HepG2 (cell line): ENCODE results near the gene SNAP29. TPM values are rescaled to one million over a fixed set of nuclear protein-coding genes. Genes with fewer than 3 reads are reported as not detected.

Experiments used
- CC2D1A ChIP-seq: sonication (generic); formaldehyde crosslinking; IDR thresholded peaks from 2 replicates; pipeline ENCODE4 v1.8.1; 2023; ENCODE audit warnings: mild to moderate bottlenecking, missing genetic modification reagents
- CERS6 ChIP-seq: sonication (generic); formaldehyde crosslinking; IDR thresholded peaks from 2 replicates; pipeline ENCODE4 v1.5.0; 2020; ENCODE audit warnings: missing genetic modification reagents
- CSRNP2 ChIP-seq: sonication (generic); formaldehyde crosslinking; conservative IDR thresholded peaks from 2 replicates; pipeline ENCODE4 v1.8.0; 2022; ENCODE audit warnings: low read depth, missing genetic modification reagents
- FOSL2 ChIP-seq: sonication (generic); formaldehyde crosslinking; IDR thresholded peaks from 2 replicates; pipeline ENCODE4 v1.4.0; 2020; ENCODE audit warnings: missing genetic modification reagents
- ISL2 ChIP-seq: sonication (generic); formaldehyde crosslinking; IDR thresholded peaks from 2 replicates; pipeline ENCODE4 v1.5.0; 2020; ENCODE audit warnings: missing genetic modification reagents
- KLF13 ChIP-seq: sonication (generic); formaldehyde crosslinking; IDR thresholded peaks from 2 replicates; pipeline ENCODE4 v1.4.0; 2020; ENCODE audit warnings: mild to moderate bottlenecking, missing genetic modification reagents
- KLF16 ChIP-seq, 2 experiments: sonication (generic) in 1 of 2; formaldehyde crosslinking in 1 of 2; IDR thresholded peaks; 2 replicates each; pipeline versions ENCODE4 v1.6.1 to v1.8.0; 2016 to 2023; ENCODE audit warnings: missing genetic modification reagents in 2 of 2, missing compliant biosample characterization in 1 of 2
- MYC ChIP-seq: sonication (generic); formaldehyde crosslinking; IDR thresholded peaks from 2 replicates; pipeline ENCODE4 v1.9.0; 2021; ENCODE audit warnings: missing genetic modification reagents, borderline replicate concordance
- SIX4 ChIP-seq: sonication (generic); formaldehyde crosslinking; IDR thresholded peaks from 2 replicates; pipeline ENCODE4 v1.4.0; 2020; ENCODE audit warnings: missing genetic modification reagents
- ZBTB1 ChIP-seq: sonication (generic); formaldehyde crosslinking; IDR thresholded peaks from 2 replicates; pipeline ENCODE4 v1.4.0; 2020; ENCODE audit warnings: missing genetic modification reagents, borderline replicate concordance
- ZBTB21 ChIP-seq: sonication (generic); formaldehyde crosslinking; IDR thresholded peaks from 2 replicates; pipeline ENCODE4 v1.4.0; 2020; ENCODE audit warnings: missing genetic modification reagents
- ZBTB44 ChIP-seq: sonication (generic); formaldehyde crosslinking; IDR thresholded peaks from 2 replicates; pipeline ENCODE4 v1.4.0; 2020; ENCODE audit warnings: missing genetic modification reagents
- ZBTB7A ChIP-seq: sonication (generic); formaldehyde crosslinking; IDR thresholded peaks from 2 replicates; pipeline ENCODE4 v1.8.0; 2022; ENCODE audit warnings: mild to moderate bottlenecking, missing genetic modification reagents
- ZFYVE20 ChIP-seq: sonication (generic); formaldehyde crosslinking; IDR thresholded peaks from 2 replicates; pipeline ENCODE4 v1.8.0; 2023; ENCODE audit warnings: low read depth, mild to moderate bottlenecking, moderate library complexity, missing genetic modification reagents, borderline replicate concordance
- ZKSCAN1 ChIP-seq: fragments of 150-350 bp; IDR thresholded peaks from 2 replicates; pipeline ENCODE4 v1.6.1; 2014; ENCODE audit warnings: low read length
- ZKSCAN8 ChIP-seq: IDR thresholded peaks from 2 replicates; pipeline ENCODE4 v1.6.1; 2016; ENCODE audit warnings: borderline replicate concordance, missing genetic modification reagents, missing compliant biosample characterization
- ZNF350 ChIP-seq: sonication (generic); formaldehyde crosslinking; IDR thresholded peaks from 2 replicates; pipeline ENCODE4 v1.4.0; 2020; ENCODE audit warnings: mild to moderate bottlenecking, low read depth, missing genetic modification reagents, borderline replicate concordance
- ZNF44 ChIP-seq: sonication (generic); formaldehyde crosslinking; IDR thresholded peaks from 2 replicates; pipeline ENCODE4 v1.5.1; 2020; ENCODE audit warnings: mild to moderate bottlenecking, missing genetic modification reagents
- ZNF737 ChIP-seq: sonication (generic); formaldehyde crosslinking; IDR thresholded peaks from 2 replicates; pipeline ENCODE4 v1.5.0; 2020; ENCODE audit warnings: missing genetic modification reagents, mild to moderate bottlenecking, borderline replicate concordance
- ZNF75D ChIP-seq: sonication (generic); formaldehyde crosslinking; IDR thresholded peaks from 2 replicates; pipeline ENCODE4 v1.8.1; 2023; ENCODE audit warnings: missing genetic modification reagents, mild to moderate bottlenecking, borderline replicate concordance
- ZNF879 ChIP-seq: sonication (generic); formaldehyde crosslinking; IDR thresholded peaks from 2 replicates; pipeline ENCODE4 v1.8.1; 2023; ENCODE audit warnings: missing genetic modification reagents
- ZUFSP ChIP-seq: sonication (generic); formaldehyde crosslinking; IDR thresholded peaks from 2 replicates; pipeline ENCODE4 v1.9.0; 2021; ENCODE audit warnings: missing genetic modification reagents, mild to moderate bottlenecking, borderline replicate concordance
- polyA plus RNA-seq, 8 experiments: library from polyadenylated mRNA; depleted of rRNA in 3 of 8; stranded (reverse) in 7 of 8; unstranded in 1 of 8; fragments of >200 nt; fragmentation: Illumina TruSeq in 4 of 8; extraction: Trizol in 4 of 8; gene quantifications; 2 replicates each; pipeline versions ENCODE4 v1.2.1 to v1.2.3, GENCODE V29; 2011 to 2016; ENCODE audit warnings: low read depth in 4 of 8, missing spikeins in 1 of 8, mixed read lengths in 1 of 8; ENCODE audit not compliant: insufficient read depth in 1 of 8
- total RNA-seq, 5 experiments: library from RNA; depleted of rRNA; stranded (reverse); fragments of >200 nt; fragmentation: Illumina TruSeq; extraction: Trizol; gene quantifications; 2 replicates each; pipeline ENCODE4 v1.2.3, GENCODE V29; 2016; ENCODE audit warnings: low read depth in 1 of 5
- TF ChIP-seq, protein P1 (sequence below), 2 experiments: fragments of 450-650 bp in 1 of 2; sonication (generic) in 1 of 2; formaldehyde crosslinking; IDR thresholded peaks; 2 replicates each; pipeline versions ENCODE4 v1.5.0 to v1.8.0; 2020 to 2022; ENCODE audit warnings: mild to moderate bottlenecking in 1 of 2, missing genetic modification reagents in 1 of 2

Gene SNAP29
- total and polyA plus RNA-seq, 2 of the 13 experiments (the other 11 are each of a cell fraction or from before 2014, with no cell fraction given), result 12.3 to 30.7 TPM

- TF ChIP-seq CERS6 (CRISPR knock-in tag) (no peak), ISL2 (CRISPR knock-in tag) (no peak), KLF16 (CRISPR knock-in tag; IDR thresholded peaks at IDR 0.05) (peak in 1 of 2 experiments; percentile 86; a peak in 2 of 4 replicates), ZBTB44 (no peak; the same call in 1 of the 2 replicates), FOSL2 (CRISPR knock-in tag) (peak; percentile 68), CSRNP2 (CRISPR knock-in tag) (no peak), ZNF75D (no peak), ZBTB21 (CRISPR knock-in tag) (no peak), ZNF737 (CRISPR knock-in tag) (no peak), ZBTB7A (CRISPR knock-in tag) (peak; percentile 63; the same call in 1 of the 2 replicates), MYC (CRISPR knock-in tag) (peak; percentile 54; the same call in 1 of the 2 replicates), ZNF44 (CRISPR knock-in tag) (no peak), ZFYVE20 (CRISPR knock-in tag) (no peak), ZNF350 (peak; percentile 69; the same call in 1 of the 2 replicates), ZKSCAN1 (no peak), ZUFSP (CRISPR knock-in tag) (no peak), CC2D1A (CRISPR knock-in tag) (no peak), ZNF879 (no peak), ZBTB1 (no peak), ZKSCAN8 (peak; percentile 73; the same call in 1 of the 2 replicates), KLF13 (no peak), SIX4 (no peak)
- TF ChIP-seq, protein P1, sequence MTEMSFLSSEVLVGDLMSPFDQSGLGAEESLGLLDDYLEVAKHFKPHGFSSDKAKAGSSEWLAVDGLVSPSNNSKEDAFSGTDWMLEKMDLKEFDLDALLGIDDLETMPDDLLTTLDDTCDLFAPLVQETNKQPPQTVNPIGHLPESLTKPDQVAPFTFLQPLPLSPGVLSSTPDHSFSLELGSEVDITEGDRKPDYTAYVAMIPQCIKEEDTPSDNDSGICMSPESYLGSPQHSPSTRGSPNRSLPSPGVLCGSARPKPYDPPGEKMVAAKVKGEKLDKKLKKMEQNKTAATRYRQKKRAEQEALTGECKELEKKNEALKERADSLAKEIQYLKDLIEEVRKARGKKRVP (CRISPR knock-in tag; IDR thresholded peaks at IDR 0.05), result no peak; a peak in 1 of 4 replicates
Measured at GRCh38 chr22:20885557-20886323, 26.9 kb downstream of the SNAP29 start (continued).
